ENCODE measurements around the gene FNDC5.

Gene FNDC5

GRCh38 chr1:32883338-32884031, 12.8 kb upstream of the FNDC5 start:
- no peak for DNase-seq

DNA sequence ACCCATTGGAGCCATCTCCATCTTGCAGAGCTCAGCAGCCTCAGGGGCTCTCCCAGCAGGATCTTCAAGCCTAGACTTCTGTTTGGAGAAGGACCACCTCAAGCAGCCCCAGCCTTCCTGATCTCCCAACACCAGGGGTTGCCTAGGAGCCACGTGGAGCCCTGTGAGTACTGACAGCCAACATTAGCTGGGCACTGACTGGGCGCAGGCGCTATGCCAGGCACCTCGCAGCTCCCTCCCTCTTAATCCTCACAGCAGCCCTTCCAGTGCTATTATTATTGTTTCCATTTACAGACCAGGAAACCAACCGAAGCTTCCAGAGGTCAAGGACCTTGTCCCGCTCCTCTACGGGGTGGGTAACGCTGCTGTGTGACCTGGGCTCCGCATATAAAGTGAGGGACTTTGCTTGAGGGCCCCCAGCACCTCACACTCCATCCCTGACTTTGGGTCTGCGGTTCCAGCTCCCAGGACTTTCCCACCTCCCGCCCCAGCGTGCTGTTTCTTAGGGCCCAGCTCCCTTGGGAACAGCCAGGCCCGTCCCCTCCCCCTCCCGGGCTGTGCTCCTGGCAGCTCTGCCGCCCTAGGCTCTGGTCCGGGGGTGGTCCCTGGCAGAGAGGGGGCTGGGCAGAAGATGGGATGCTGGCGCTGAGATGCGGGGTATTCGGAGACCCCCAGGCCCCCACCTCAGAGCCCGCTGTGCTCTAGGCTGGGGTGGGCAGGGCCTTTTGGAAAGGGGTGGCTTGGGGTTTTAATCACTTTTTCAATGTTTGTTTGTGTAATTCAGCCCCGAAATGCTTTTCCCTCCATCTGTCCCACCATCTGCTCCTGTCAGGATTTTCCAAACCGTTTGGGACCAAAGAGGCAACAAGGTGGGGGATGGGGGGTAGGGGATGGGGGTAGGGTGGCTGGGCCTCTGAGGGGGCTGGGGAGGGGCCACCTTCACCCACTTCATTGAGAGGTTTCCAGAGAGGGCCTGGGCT, 11.4 kb upstream of the FNDC5 start:
- no peak for DNase-seq

DNA sequence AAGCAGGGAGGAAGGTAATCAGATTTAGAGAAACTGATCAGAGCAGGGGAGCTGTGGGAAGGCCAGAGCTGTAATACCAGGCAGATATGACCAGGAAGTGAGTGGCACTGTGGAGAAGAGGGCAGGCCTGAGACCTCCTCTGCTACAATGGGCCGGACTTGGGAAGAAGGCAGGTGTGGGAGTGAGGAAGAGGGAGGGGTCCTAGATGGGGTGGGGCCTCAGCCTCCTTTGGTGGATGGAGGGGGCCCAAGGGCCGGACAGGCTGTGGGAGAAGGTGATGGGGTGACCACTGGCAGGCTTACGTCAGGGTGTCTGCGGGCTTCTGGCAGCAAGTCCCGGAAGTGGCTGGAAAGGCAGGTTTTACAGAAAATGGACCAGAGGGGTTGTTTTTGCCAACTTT, 10.6 kb upstream of the FNDC5 start:
- no peak for DNase-seq

DNA sequence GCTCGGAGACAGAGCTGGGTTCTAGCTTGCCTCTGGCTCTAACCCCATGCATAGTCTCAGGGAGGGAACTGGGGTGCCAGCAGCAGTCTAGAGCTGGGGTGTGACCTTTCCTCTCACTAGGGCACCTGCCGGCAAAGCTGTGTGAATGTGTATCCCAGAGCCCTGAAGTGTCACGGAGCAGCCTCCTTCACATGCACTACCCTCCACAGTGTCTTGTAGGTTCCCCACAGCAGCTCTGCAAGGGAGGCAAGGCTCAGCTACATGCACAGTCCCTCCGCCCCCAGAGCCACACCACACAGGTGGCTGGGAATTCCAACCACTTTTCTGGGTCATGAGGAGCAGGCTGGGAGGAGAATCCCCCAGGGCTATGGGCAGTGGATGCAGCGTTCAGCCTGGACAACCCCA, 7.9 kb upstream of the FNDC5 start:
- no peak for DNase-seq

DNA sequence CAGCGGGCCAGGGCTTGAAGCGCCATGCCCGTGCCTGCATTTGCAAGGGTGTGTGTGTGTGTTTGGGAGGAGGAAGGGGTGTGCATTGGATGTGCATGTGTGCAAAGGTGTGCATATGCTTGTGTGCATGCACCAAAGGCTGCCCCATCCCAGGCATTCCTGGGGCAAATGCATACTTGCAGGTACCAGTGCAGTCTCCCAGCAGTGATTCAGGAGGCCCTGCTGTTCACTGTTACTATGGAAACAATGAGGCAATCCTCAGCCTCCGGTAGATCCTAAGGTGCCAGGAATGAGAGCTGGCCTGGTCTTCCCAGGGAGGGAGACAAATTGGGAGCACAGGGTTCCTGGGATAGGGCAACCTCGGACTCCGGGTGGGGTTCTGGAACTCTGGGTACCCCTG, 7.5 kb upstream of the FNDC5 start:
- no peak for DNase-seq

DNA sequence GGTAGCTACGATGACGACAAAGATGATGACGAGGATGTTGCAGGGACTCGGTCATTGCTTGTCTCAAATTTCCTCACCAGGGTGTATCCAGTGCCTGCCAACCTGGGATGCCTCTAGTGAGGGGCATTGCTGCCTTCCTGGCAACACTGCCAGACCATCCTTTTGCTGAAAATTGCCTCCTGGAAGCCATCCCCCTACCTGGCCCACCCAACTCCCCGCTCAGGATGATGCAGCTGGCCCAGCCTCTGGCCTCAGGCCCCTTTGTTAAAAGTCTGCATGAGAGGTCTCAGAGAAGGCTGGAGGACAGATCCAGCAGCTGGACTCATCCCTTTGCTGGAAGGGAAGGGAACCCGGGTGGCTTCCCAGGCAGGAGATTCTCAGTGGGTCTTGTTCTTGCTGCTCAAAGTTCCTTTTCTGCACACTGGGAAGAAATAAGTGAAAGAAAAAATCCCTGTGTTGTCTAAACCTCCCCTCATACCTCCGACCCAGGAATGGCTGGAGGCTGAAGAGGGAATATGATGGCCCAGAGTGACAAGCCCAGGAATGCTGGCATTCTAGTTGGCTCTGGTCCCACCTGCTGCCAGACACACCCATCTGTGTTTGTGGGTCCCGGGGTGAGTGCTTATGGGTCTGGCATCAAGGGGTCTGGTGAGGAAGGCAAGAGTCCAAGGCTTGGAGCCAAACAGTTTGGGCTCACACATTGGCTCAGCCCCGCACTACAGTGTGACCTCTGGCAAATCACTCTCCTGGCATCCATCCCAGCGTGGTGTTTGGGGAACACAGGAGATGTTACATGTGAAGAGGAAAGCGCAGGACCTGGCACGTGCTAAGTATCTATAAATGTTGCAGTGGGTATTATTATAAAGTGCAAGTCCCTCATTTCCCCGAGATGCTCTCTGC, 6.7 kb upstream of the FNDC5 start:
- no peak for DNase-seq

GRCh38 chr1:32876341-32877210, 5.9 kb upstream of the FNDC5 start:
- DNase-seq, result peak; percentile 65

- no peak for DNase-seq
These were observed 4.4 kb upstream of the FNDC5 start for GRCh38 chr1:32874860-32875752.

GRCh38 chr1:32873484-32873883, 2.8 kb upstream of the FNDC5 start:
- no peak for DNase-seq

- no peak for DNase-seq
These were observed 1.4 kb upstream of the FNDC5 start for GRCh38 chr1:32872192-32872460.

DNA sequence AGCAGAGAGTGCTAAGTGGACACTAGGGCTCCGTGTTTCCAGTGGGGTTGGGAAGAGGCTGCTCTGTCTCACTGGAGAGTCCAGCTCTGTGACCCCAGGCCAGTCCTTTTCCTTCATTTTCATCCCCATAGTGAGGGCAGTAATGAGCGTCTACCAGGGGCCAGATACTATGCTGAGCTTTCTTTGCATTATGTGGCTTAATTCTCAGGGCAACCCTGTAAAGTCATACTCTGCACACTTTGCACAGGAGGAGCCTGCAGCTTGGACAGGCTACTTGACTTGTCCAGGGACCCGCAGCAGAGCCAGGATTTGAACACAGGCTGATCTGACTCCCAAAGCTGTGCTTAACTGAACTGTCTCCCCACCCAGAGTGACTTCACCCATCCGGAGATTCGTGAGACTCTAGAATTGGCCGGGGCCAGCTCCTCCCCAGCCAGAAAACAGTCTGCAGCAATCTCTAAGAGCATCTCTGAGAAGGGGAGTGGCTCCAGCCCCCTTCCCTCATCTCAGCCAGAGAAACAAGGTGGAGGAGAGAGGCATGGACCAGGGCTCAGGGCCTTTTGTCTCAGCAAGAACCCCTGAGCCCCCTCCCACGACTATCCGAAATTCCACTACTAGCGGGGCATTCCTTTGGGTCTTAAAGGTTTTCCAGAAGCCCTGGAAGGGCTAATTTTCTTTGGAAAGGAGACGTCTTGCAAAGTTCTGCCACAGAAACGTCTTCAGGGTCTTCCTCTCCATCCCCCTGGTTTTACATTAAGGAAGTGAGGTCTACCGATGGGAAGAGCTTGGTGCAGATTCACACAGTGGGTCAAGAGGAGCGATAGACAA, 866 bp upstream of the FNDC5 start:
- DNase-seq, result no peak

- no peak for DNase-seq
These were observed 643 bp downstream of the FNDC5 start for GRCh38 chr1:32869923-32870614.

DNA sequence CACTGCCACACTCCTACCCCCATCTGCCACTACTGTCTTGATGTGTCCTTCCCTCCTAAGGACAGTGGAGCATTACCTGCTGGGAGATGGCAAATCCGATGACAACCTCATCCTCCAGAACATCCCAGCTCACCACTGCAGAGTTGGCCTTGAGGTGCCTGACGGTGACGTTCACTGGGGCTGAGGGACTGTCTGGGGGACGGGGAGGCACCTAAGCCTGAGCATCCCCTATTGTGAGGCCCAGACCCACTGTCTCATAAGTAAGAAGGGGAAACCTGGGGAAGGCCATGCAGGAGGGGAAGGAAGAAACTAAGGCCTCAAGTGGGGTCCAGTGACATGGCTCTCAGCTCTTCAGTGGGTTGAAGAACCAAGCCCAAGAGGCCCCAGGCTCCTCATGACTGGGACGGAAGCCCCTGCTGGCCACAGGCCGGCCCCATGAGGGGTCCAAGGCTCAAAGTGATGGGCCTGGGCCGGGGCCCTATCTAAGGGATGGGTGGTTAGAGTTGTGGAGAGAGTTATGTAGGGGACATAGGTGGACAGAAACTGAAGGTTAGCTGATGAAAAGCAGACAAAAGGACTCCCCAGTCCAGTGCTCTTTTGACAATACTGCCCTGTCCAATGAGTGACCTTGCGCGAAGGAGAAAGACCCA, 1.8 kb downstream of the FNDC5 start:
- no peak for DNase-seq

GRCh38 chr1:32868085-32868484, 2.6 kb downstream of the FNDC5 start:
- DNase-seq, result no peak

DNA sequence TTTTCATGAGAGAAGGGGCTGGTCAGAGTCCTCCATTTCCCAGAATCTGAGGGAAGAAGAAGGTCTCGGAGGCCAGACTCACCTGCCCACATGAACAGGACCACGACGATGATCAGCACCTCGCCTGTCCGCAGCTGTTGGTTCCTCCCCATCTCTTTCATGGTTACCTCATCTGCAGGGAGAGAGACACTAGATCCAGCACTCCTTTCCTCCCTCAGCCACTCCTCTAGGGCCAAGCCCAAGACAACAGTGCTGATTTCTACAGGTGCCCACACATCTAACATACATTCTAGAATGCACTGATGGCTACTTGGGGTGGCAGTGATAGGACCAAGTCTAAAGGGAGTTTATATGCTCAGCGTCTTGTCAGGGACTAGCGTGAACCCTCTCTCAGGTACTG, 3.0 kb downstream of the FNDC5 start:
- DNase-seq, result no peak

DNA sequence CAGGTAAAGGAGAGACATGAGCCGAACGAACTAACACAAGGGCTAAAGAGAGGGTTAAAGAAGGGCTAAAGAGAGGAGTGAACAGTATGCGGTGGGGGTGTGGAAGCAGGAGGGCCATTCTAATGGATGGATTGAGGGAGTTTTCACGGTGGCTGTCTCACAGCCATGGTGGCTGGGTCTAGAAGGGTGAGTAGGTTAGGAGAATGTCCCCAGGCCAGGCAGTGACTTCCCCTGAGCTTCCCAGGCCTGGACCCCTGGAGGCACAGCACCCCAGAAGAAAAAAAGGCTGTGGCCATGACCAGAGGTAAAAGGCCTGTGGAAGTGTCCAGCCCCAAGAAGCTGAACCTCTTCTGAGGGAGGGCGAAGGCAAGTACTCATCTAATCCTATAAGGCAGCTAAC, 3.6 kb downstream of the FNDC5 start:
- DNase-seq, result no peak

DNA sequence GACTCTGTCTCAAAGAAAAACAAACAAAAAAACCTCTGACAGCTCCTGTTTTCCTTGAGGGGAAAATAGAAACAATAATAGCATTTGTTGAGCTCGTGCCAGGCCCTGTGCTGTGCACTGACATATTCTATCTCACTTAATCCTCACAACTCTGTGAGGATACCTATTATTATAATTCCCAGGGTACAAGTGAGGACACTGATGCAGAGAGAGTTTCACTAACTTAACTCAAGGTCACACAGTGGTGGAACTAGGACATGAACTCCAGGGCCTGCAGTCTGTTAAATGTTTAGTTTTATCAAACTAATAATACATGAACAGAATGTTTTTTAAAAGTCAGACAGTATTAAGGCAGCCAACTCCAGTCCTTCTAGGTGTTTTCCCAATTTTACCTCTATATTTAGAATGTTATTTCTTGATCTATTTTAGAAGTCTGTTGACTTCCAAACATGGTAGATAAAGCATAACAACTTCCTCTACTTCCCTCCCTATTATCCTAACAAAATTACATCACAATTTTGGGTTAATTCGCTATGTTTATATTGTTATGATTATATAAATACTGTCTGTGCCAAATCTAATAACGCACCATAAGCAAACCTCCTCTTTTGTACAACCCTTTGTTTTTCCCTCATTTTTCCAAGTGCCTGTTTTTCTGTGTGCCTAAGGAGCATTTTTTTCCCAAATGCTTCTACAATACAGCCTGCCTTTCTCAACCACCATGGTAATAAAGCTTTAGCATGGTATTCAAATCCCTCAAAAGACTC, 4.9 kb downstream of the FNDC5 start:
- DNase-seq, result no peak

DNA sequence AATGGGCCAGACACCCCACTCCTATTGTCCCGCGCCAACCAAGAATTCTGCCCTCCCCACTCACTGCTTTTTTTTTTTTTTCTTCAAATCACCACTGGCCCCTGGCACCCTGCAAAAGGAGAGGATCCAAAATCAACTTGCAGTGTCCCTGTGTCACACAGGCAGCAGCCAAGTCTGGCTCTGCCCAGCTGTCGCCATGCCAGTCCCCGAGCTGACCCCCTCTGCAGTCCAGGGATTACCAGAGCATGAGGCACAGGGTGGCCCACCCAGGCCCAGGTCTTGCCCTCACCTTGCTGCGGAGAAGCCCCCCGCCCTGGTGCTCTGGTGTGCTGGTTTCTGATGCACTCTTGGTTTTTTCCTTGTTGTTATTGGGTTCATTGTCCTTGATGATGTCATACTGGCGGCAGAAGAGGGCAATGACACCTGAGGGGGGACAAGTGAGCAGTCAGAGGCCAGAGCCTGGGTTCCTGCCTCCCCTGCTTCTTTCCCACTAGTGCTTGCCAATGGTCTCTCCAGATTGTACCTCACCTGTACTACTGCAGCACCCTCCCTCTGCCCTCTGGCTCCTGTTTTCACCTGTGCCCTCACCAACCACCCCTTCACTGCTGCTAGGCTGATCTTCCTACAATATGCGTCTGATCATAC, 6.2 kb downstream of the FNDC5 start:
- DNase-seq, result no peak
